MM.1S (cell line): ENCODE measurements around the gene ADIPOR1.

Experiments
- CTCF ChIP-seq: fragments of 300-600 bp; sonication (generic); IDR thresholded peaks from 2 replicates; pipeline ENCODE4 v1.5.1; 2016; ENCODE audit warnings: antibody characterized with exemption, low read length, mixed read lengths
- EZH2 ChIP-seq: fragments of 300-600 bp; sonication (generic); optimal IDR thresholded peaks from 2 replicates; pipeline ENCODE3; 2017; ENCODE audit warnings: low read depth, mild to moderate bottlenecking, antibody characterized with exemption, low read length, mixed read lengths

- no peak for TF ChIP-seq CTCF
- no peak for TF ChIP-seq EZH2
These were observed 25.6 kb downstream of the ADIPOR1 start for GRCh38 chr1:202932476-202932875.
